BLaER1 (cell line): ENCODE data around the gene LILRA2.

Experiments used
- H3K27ac ChIP-seq: shearing (Covaris generic); formaldehyde crosslinking; 2 replicates; pipeline ENCODE4 v1.8.1; 2022
- H3K27me3 ChIP-seq: shearing (Covaris generic); formaldehyde crosslinking; 2 replicates; pipeline ENCODE4 v1.8.1; 2022
- H3K36me3 ChIP-seq: shearing (Covaris generic); formaldehyde crosslinking; 2 replicates; pipeline ENCODE4 v1.8.1; 2022
- H3K4me1 ChIP-seq: shearing (Covaris generic); formaldehyde crosslinking; 2 replicates; pipeline ENCODE4 v1.8.1; 2022
- H3K4me2 ChIP-seq: shearing (Covaris generic); formaldehyde crosslinking; 2 replicates; pipeline ENCODE4 v1.8.1; 2022
- H3K4me3 ChIP-seq: shearing (Covaris generic); formaldehyde crosslinking; 2 replicates; pipeline ENCODE4 v1.8.1; 2022
- H3K9ac ChIP-seq: shearing (Covaris generic); formaldehyde crosslinking; 2 replicates; pipeline ENCODE4 v1.8.1; 2022
- H3K9me3 ChIP-seq: shearing (Covaris generic); formaldehyde crosslinking; 2 replicates; pipeline ENCODE4 v1.8.1; 2022
- H4K20me1 ChIP-seq: shearing (Covaris generic); formaldehyde crosslinking; 2 replicates; pipeline ENCODE4 v1.8.1; 2022
- Cebpa-rat ChIP-seq: shearing (Covaris generic); IDR thresholded peaks from 2 replicates; pipeline ENCODE4 v1.8.1; 2022

The LILRA2 gene

DNA sequence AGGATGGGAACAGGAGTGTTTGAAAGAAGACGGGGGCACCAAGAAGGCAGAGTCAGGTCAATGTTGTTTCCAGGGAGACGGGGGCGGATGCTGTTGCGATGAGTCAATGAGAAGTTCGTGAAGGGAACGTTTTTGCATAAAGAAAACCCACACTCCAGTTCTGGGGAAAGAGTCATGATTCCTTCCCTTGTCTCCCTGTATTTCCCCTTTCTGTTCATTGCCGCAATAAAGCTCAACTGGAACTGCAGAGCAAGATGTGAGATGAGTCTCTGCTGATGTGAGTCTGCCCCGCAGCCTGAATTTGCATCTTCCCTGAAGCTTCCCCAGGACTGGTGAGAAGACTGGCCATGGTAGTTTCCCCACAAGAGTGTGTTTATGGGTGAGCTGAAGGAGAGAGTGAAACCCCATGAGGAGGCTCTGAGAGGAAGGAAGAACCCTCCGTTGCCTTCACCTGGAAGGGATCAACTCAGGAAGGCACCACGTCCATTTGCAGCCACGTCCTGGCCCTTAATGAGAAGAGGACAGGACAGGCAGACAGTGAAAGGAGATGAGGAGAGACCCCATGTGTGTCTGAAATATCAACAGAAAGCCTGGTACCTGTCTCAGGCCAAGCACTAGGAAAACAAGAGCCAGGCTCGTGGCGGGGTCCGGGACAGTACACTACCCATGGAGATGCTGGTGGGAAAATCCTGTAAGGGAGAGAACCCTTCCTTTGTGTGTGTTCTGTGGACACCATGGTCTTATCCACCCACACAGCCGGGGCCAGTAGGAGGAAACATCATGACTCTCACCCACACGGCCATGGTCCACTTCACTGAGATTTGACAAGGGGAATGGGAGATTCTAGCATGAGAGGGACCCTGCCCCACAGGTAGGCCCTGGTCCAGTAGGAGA is 33.5 kb downstream of the LILRA2 start:
- peak overlapping the region; percentile 0; the same call in 1 of the 2 replicates for H3K27ac ChIP-seq
- H3K9ac ChIP-seq, result no peak overlapping the region
- TF ChIP-seq Cebpa-rat, result no peak
- H3K4me2 ChIP-seq, result peak overlapping the region; percentile 31
- no peak overlapping the region for H3K4me3 ChIP-seq
- peaks cover 19% of the 10 kb centered on the region for H3K4me1 ChIP-seq
- H3K9me3 ChIP-seq, result peaks cover 50% of the 10 kb centered on the region
- H3K36me3 ChIP-seq, result no peaks in the 10 kb centered on the region; the same call in 1 of the 2 replicates
- H3K27me3 ChIP-seq, result no peaks in the 10 kb centered on the region
- no peaks in the 10 kb centered on the region for H4K20me1 ChIP-seq

GRCh38 chr19:54607785-54608150 is 34.2 kb downstream of the LILRA2 start:
- no peaks in the 10 kb centered on the region for H3K27me3 ChIP-seq
- H3K9ac ChIP-seq, result no peak overlapping the region
- H4K20me1 ChIP-seq, result no peaks in the 10 kb centered on the region
- H3K27ac ChIP-seq, result no peak overlapping the region
- no peak for TF ChIP-seq Cebpa-rat
- no peaks in the 10 kb centered on the region; the same call in 1 of the 2 replicates for H3K36me3 ChIP-seq
- H3K9me3 ChIP-seq, result peaks cover 50% of the 10 kb centered on the region
- 0 out of 2 replicates have a peak overlapping the region, but pooled peaks have one; percentile 31 for H3K4me2 ChIP-seq
- no peak overlapping the region for H3K4me3 ChIP-seq
- peaks cover 25% of the 10 kb centered on the region for H3K4me1 ChIP-seq

DNA sequence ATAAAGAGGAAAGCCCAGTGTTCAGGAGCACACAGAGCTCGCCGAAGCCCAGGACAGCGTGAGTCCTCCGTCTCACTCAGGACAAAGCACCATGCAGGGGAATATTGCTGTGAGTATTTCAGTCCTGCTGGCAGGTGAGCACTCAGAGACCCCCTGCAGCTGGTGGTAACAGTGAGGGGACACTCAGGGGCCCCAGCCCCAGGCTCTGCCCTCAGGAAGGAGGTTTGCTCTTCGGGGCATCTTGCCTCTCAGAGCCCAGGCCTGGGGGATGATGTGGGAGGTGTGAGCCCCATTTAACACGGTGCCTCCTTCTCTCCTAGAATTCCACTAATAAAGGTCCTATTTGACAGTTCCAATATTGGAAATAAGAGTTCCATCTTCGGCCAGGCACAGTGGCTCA is 34.6 kb downstream of the LILRA2 start:
- H4K20me1 ChIP-seq, result no peaks in the 10 kb centered on the region
- H3K9me3 ChIP-seq, result peaks cover 50% of the 10 kb centered on the region
- H3K4me2 ChIP-seq, result no peak overlapping the region
- no peaks in the 10 kb centered on the region; the same call in 1 of the 2 replicates for H3K36me3 ChIP-seq
- H3K27ac ChIP-seq, result no peak overlapping the region
- H3K4me3 ChIP-seq, result no peak overlapping the region
- H3K4me1 ChIP-seq, result peaks cover 25% of the 10 kb centered on the region
- TF ChIP-seq Cebpa-rat, result no peak
- H3K27me3 ChIP-seq, result no peaks in the 10 kb centered on the region
- H3K9ac ChIP-seq, result no peak overlapping the region

DNA sequence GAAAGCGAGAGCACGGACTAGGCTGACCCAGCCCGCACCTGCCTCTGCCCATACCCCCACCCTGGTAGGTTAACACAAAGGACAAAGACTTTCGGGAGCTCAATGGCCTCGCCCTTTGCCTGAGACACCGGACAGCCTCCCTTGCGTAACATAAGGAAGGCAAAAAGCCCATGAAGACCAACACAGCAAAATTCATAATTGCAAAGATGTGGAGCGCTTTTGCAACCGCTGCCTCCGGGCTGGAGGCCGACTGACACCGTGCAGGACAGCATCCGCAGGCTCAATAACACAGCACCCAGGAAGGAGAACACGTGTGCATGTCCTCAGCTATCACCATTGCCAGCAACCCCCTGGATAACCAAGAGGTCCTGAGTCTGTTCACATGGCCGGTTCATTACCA is 35.2 kb downstream of the LILRA2 start:
- no peaks in the 10 kb centered on the region for H4K20me1 ChIP-seq
- no peaks in the 10 kb centered on the region; the same call in 1 of the 2 replicates for H3K36me3 ChIP-seq
- H3K27me3 ChIP-seq, result no peaks in the 10 kb centered on the region
- no peak overlapping the region for H3K9ac ChIP-seq
- peaks cover 25% of the 10 kb centered on the region for H3K4me1 ChIP-seq
- no peak overlapping the region for H3K27ac ChIP-seq
- H3K9me3 ChIP-seq, result peaks cover 50% of the 10 kb centered on the region
- no peak overlapping the region for H3K4me2 ChIP-seq
- H3K4me3 ChIP-seq, result no peak overlapping the region
- TF ChIP-seq Cebpa-rat, result no peak

DNA sequence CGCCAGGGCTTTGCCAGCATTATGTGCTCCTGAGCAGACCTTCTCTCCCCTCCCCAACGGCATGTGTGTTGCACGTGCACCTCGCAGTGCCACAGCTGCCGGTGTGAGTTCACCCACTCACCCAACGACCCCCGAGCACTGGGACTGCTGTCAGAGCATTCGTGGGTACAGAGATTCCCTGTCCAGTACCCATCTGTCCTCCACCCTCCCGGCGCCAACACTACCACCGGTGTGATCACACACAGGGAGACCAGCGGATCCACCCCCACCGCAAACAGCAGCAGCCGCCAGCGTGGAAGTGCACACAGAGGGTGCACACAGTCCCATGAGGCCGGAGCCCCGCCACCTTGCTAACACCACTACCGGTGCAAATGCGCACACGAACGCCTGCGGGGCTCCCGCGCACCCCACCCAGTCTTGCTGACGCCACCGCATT is 35.8 kb downstream of the LILRA2 start:
- Histone ChIP-seq H3K9me3 (peaks cover 48% of the 10 kb centered on the region), H3K36me3 (no peaks in the 10 kb centered on the region; the same call in 1 of the 2 replicates), H3K4me2 (no peak overlapping the region), H3K4me3 (no peak overlapping the region), H3K4me1 (peaks cover 25% of the 10 kb centered on the region), H3K9ac (no peak overlapping the region), H3K27ac (no peak overlapping the region), H4K20me1 (no peaks in the 10 kb centered on the region), H3K27me3 (no peaks in the 10 kb centered on the region)
- TF ChIP-seq Cebpa-rat, result no peak

DNA sequence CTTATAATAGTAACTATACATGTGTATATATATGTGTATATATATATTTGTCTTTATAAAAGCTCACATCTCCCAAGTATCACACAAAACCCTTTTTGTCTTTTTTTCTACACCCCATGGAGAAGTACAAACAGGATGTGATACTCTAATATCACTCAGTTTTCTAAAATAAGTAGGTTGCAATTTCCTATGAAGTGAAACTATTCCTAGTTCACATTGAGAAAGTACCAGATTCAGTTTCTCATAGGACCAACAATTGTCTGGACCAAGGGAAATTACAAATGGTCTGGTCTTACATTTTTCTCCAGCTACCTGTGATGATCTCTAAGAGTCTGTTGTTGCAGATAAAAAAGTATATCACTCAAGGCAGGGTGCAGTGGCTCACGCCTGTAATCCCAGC is 38.8 kb downstream of the LILRA2 start:
- 0 out of 2 replicates have a peak overlapping the region, but pooled peaks have one; percentile 24 for H3K27ac ChIP-seq
- no peak for TF ChIP-seq Cebpa-rat
- no peaks in the 10 kb centered on the region for H4K20me1 ChIP-seq
- peak overlapping the region; percentile 2; the same call in 1 of the 2 replicates for H3K4me2 ChIP-seq
- no peak overlapping the region for H3K4me3 ChIP-seq
- H3K9me3 ChIP-seq, result peaks cover 47% of the 10 kb centered on the region
- no peaks in the 10 kb centered on the region for H3K27me3 ChIP-seq
- peaks cover 15% of the 10 kb centered on the region for H3K4me1 ChIP-seq
- H3K36me3 ChIP-seq, result no peaks in the 10 kb centered on the region
- H3K9ac ChIP-seq, result no peak overlapping the region

- no peaks in the 10 kb centered on the region for H3K27me3 ChIP-seq
- no peaks in the 10 kb centered on the region for H3K36me3 ChIP-seq
- no peak overlapping the region for H3K9ac ChIP-seq
- no peak for TF ChIP-seq Cebpa-rat
- H3K27ac ChIP-seq, result no peak overlapping the region
- peaks cover 45% of the 10 kb centered on the region for H3K9me3 ChIP-seq
- peaks cover 13% of the 10 kb centered on the region for H3K4me1 ChIP-seq
- no peak overlapping the region for H3K4me2 ChIP-seq
- no peak overlapping the region for H3K4me3 ChIP-seq
- no peaks in the 10 kb centered on the region for H4K20me1 ChIP-seq
Measured at GRCh38 chr19:54614726-54615125, 41.1 kb downstream of the LILRA2 start.

DNA sequence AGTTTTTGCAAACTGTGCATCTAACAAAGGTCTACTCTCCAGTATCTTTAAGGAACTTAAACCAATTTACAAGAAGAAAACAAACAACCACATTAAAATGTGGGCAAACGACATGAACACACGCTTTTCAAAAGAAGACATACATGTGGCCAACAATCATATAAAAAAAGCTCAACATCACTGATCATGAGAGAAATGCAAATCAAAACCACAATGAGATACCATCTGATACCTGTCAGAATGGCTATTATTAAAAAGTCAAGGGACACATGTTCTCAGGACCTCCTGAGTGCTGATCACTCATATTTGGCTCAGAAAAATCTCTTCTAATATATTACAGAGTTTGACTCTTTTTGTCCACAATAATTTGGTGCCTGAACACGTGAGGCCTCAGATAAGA is 42.5 kb downstream of the LILRA2 start:
- no peak overlapping the region for H3K9ac ChIP-seq
- H3K4me1 ChIP-seq, result peaks cover 13% of the 10 kb centered on the region
- no peak for TF ChIP-seq Cebpa-rat
- H3K27me3 ChIP-seq, result no peaks in the 10 kb centered on the region
- H3K36me3 ChIP-seq, result no peaks in the 10 kb centered on the region
- no peak overlapping the region for H3K4me3 ChIP-seq
- no peaks in the 10 kb centered on the region for H4K20me1 ChIP-seq
- H3K9me3 ChIP-seq, result peaks cover 40% of the 10 kb centered on the region
- H3K27ac ChIP-seq, result no peak overlapping the region
- no peak overlapping the region; the same call in 1 of the 2 replicates for H3K4me2 ChIP-seq

DNA sequence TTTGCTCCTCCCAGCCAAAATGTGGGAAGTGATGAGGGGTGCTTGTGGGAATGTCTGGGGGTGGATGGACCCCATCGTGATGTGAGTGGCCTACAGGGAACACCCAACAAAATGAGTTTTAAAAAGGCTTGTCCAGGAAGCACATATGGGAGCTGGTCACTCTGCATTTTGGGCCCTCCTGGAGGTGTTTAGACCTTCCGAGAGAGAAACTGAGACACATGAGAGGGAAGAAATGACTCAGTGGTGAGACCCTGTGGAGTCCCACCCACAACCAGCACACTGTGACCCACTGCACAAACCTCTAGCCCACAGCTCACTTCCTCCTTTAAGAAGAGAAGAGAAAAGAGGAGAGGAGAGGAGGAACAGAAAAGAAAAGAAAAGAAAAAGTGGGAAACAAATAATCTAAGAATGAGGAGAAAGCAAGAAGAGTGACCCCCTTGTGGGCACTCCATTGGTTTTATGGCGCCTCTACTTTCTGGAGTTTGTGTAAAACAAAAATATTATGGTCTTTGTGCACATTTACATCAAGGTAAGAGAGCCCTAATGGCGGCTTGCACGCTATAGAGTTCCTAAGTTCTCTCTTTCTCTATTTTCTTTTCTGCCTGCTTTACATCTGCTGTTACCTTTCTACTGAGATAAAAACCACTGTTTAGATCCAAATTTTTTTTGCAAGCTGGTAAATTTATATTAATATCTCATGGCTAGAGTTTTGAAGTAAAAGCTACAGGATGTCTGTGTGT is 43.4 kb downstream of the LILRA2 start:
- TF ChIP-seq Cebpa-rat, result no peak
- Histone ChIP-seq H3K27ac (no peak overlapping the region), H3K9me3 (peaks cover 33% of the 10 kb centered on the region)

DNA sequence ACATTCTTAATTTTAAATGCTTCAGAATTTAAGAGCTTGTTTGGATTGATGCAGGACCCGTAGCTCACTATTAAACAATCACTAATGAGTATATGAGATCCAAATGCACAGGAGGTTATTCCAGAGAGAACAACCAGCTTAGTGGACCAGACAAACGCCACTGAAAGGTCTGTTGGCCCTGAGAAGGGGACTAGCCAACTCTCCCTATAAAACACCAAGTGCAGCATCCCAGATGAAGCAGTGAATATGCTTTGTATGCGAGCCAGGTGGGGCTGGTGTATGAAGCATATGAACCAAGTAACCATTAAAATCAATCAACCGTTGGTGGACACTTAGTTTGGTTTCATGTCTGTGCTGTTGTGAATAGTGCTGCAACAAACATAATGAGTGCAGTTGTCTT is 46.9 kb downstream of the LILRA2 start:
- H3K4me2 ChIP-seq, result no peak overlapping the region
- H4K20me1 ChIP-seq, result no peaks in the 10 kb centered on the region
- H3K27ac ChIP-seq, result no peak overlapping the region
- H3K27me3 ChIP-seq, result no peaks in the 10 kb centered on the region
- H3K9me3 ChIP-seq, result peaks cover 31% of the 10 kb centered on the region
- no peak for TF ChIP-seq Cebpa-rat
- no peak overlapping the region for H3K9ac ChIP-seq
- H3K36me3 ChIP-seq, result no peaks in the 10 kb centered on the region
- no peak overlapping the region for H3K4me3 ChIP-seq
- peaks cover 36% of the 10 kb centered on the region for H3K4me1 ChIP-seq

More for the DNA sequence above, 43.4 kb downstream of the LILRA2 start:
- H3K36me3 ChIP-seq, result no peaks in the 10 kb centered on the region
- H3K4me1 ChIP-seq, result peaks cover 13% of the 10 kb centered on the region
- H3K4me3 ChIP-seq, result no peak overlapping the region
- no peaks in the 10 kb centered on the region for H3K27me3 ChIP-seq
- H3K4me2 ChIP-seq, result no peak overlapping the region
- no peaks in the 10 kb centered on the region for H4K20me1 ChIP-seq
- H3K9ac ChIP-seq, result no peak overlapping the region
